H1 (cell line): ENCODE measurements around the gene DNAI1. TPM values are rescaled to one million over a fixed set of nuclear protein-coding genes. Genes with fewer than 3 reads are reported as not detected.
"Not testable (repeated sequence)": the region's sequence is repeated elsewhere in the genome, so short reads cannot be mapped to it uniquely, and the experiment has no call there.

Experiments
- CTCF ChIA-PET: fragments of 300-600 bp; sonication (Branson Sonifier 250); formaldehyde crosslinking; loops from one replicate; lab custom pipeline; 2021; ENCODE audit not compliant: partially characterized antibody; lab: Charles Lee
- POLR2A ChIA-PET: fragments of 300-600 bp; sonication (Branson Sonifier 250); formaldehyde crosslinking; loops from one replicate; lab custom pipeline; 2021; ENCODE audit warnings: inconsistent platforms; ENCODE audit not compliant: partially characterized antibody; lab: Charles Lee
- DNase-seq, 2 experiments: peaks; one replicate each; pipeline versions ENCODE4 v3.0.0 to v3.0.0-alpha.2; 2010 to 2022; ENCODE audit warnings: low spot score in 2 of 2, low read depth in 1 of 2, mixed read lengths in 1 of 2
- FAIRE-seq: peaks from 2 replicates; lab custom pipeline; 2011; peaks lifted over from hg19 to GRCh38; lab: Jason Lieb, UNC
- H2AFZ ChIP-seq: 2 replicates; pipeline ENCODE4 v1.8.1; 2012; ENCODE audit warnings: low read length, inconsistent platforms
- H2AK5ac ChIP-seq: 2 replicates; pipeline ENCODE4 v1.6.1; 2013; ENCODE audit warnings: low read depth, low read length
- H2BK120ac ChIP-seq: replicated peaks from 2 replicates; pipeline ENCODE3; 2013; ENCODE audit warnings: low read depth, low read length, inconsistent platforms
- H2BK12ac ChIP-seq: 2 replicates; pipeline ENCODE4 v1.6.1; 2013; ENCODE audit warnings: low read depth, low read length
- H2BK15ac ChIP-seq: 2 replicates; pipeline ENCODE4 v1.6.1; 2013; ENCODE audit warnings: low read length
- H2BK20ac ChIP-seq: 2 replicates; pipeline ENCODE4 v1.6.1; 2013; ENCODE audit warnings: low read length
- H2BK5ac ChIP-seq: 2 replicates; pipeline ENCODE4 v1.6.1; 2013; ENCODE audit warnings: low read depth, low read length
- H3K14ac ChIP-seq: 2 replicates; pipeline ENCODE4 v1.6.1; 2013; ENCODE audit warnings: inconsistent platforms; ENCODE audit not compliant: insufficient read length
- H3K18ac ChIP-seq: 2 replicates; pipeline ENCODE4 v1.6.1; 2013; ENCODE audit warnings: low read length; ENCODE audit errors: extremely low read depth
- H3K23ac ChIP-seq: 2 replicates; pipeline ENCODE4 v1.6.1; 2013; ENCODE audit warnings: inconsistent platforms; ENCODE audit not compliant: insufficient read length
- H3K23me2 ChIP-seq: 2 replicates; pipeline ENCODE4 v1.6.1; 2013; ENCODE audit warnings: low read depth, low read length
- H3K27ac ChIP-seq: 2 replicates; pipeline ENCODE4 v1.6.1; 2011; ENCODE audit warnings: low read depth, low read length, inconsistent platforms
- H3K27me3 ChIP-seq, 4 experiments: replicated peaks in 1 of 4; 1 replicate in 1 of 4; 2 replicates in 3 of 4; pipeline versions ENCODE4 v1.6.1 to v1.8.1; 2011 to 2013; ENCODE audit warnings: low read length in 3 of 4, mild to moderate bottlenecking in 3 of 4, inconsistent platforms in 2 of 4, mixed read lengths in 2 of 4, moderate library complexity in 1 of 4; ENCODE audit not compliant: control insufficient read depth in 3 of 4, insufficient read depth in 3 of 4; ENCODE audit errors: extremely low read depth in 1 of 4
- H3K36me3 ChIP-seq, 4 experiments: 2 replicates each; pipeline versions ENCODE4 v1.6.1 to v1.8.1; 2011 to 2013; ENCODE audit warnings: mild to moderate bottlenecking in 4 of 4, low read length in 3 of 4, moderate library complexity in 2 of 4, control low read depth in 1 of 4, inconsistent platforms in 1 of 4; ENCODE audit not compliant: insufficient read depth in 4 of 4, control insufficient read depth in 2 of 4
- H3K4ac ChIP-seq: replicated peaks from 2 replicates; pipeline ENCODE3; 2013; ENCODE audit warnings: low read length, low read depth, mixed read lengths, inconsistent platforms; ENCODE audit not compliant: insufficient read length
- H3K4me1 ChIP-seq, 4 experiments: replicated peaks in 1 of 4; 1 replicate in 1 of 4; 2 replicates in 3 of 4; pipeline versions ENCODE4 v1.6.1 to v1.8.1; 2011 to 2013; ENCODE audit warnings: low read length in 3 of 4, inconsistent platforms in 2 of 4, mixed read lengths in 1 of 4; ENCODE audit not compliant: insufficient read depth in 4 of 4, control insufficient read depth in 3 of 4
- H3K4me2 ChIP-seq, 2 experiments: 2 replicates each; pipeline versions ENCODE4 v1.6.1 to v1.8.1; 2011 to 2013; ENCODE audit warnings: low read depth in 2 of 2, low read length in 2 of 2, control low read depth in 1 of 2, inconsistent platforms in 1 of 2, mild to moderate bottlenecking in 1 of 2; ENCODE audit not compliant: insufficient read depth in 1 of 2
- H3K4me3 ChIP-seq, 4 experiments: fragments of 200-600, 300-600 bp in 1 of 4; sonication (generic), shearing (Covaris generic), sonication (Bioruptor Twin) in 1 of 4; 2 replicates each; pipeline versions ENCODE4 v1.5.1 to v1.8.1; 2011 to 2016; ENCODE audit warnings: low read length in 4 of 4, low read depth in 3 of 4, control low read depth in 2 of 4, inconsistent platforms in 2 of 4, mild to moderate bottlenecking in 2 of 4, mixed read lengths in 1 of 4, moderate library complexity in 1 of 4; ENCODE audit not compliant: insufficient read depth in 2 of 4; ENCODE audit errors: extremely low read depth in 1 of 4
- H3K56ac ChIP-seq: replicated peaks from 2 replicates; pipeline ENCODE3; 2013; ENCODE audit warnings: low read depth, mild to moderate bottlenecking, mixed read lengths, low read length, inconsistent platforms; ENCODE audit not compliant: insufficient read length
- H3K79me1 ChIP-seq: 2 replicates; pipeline ENCODE4 v1.6.1; 2013; ENCODE audit warnings: low read depth, low read length, control low read depth
- H3K79me2 ChIP-seq, 2 experiments: 2 replicates each; pipeline versions ENCODE4 v1.6.1 to v1.8.1; 2012 to 2013; ENCODE audit warnings: low read length in 2 of 2, mild to moderate bottlenecking in 2 of 2, inconsistent platforms in 1 of 2; ENCODE audit not compliant: insufficient read depth in 2 of 2, control insufficient read depth in 1 of 2
- H3K9ac ChIP-seq, 4 experiments: replicated peaks in 1 of 4; 1 replicate in 1 of 4; 2 replicates in 3 of 4; pipeline versions ENCODE4 v1.6.1 to v1.8.1; 2011 to 2013; ENCODE audit warnings: low read depth in 3 of 4, low read length in 3 of 4, control low read depth in 2 of 4, mild to moderate bottlenecking in 2 of 4, moderate library complexity in 2 of 4, inconsistent platforms in 1 of 4; ENCODE audit errors: extremely low read depth in 1 of 4
- H3K9me3 ChIP-seq, 2 experiments: 2 replicates each; pipeline versions ENCODE4 v1.6.1 to v1.8.1; 2012 to 2013; ENCODE audit warnings: mild to moderate bottlenecking in 2 of 2, moderate library complexity in 2 of 2, control low read depth in 1 of 2, inconsistent platforms in 1 of 2, low read depth in 1 of 2, low read length in 1 of 2, mixed read lengths in 1 of 2; ENCODE audit not compliant: insufficient read depth in 2 of 2
- H4K20me1 ChIP-seq, 2 experiments: replicated peaks in 1 of 2; 2 replicates each; pipeline versions ENCODE3 to v1.8.1; 2011 to 2013; ENCODE audit warnings: inconsistent platforms in 2 of 2, low read length in 2 of 2, mild to moderate bottlenecking in 1 of 2; ENCODE audit not compliant: insufficient read depth in 2 of 2, control insufficient read depth in 1 of 2
- H4K5ac ChIP-seq: 2 replicates; pipeline ENCODE4 v1.6.1; 2013; ENCODE audit warnings: low read length, low read depth, mixed read lengths, inconsistent platforms; ENCODE audit not compliant: insufficient read length
- H4K8ac ChIP-seq: 2 replicates; pipeline ENCODE4 v1.8.0; 2013; ENCODE audit warnings: mild to moderate bottlenecking, moderate library complexity, low read length, inconsistent platforms; ENCODE audit not compliant: insufficient read depth; ENCODE audit errors: extremely low read depth
- H4K91ac ChIP-seq: replicated peaks from 2 replicates; pipeline ENCODE3; 2013; ENCODE audit warnings: low read length, mixed read lengths, inconsistent platforms; ENCODE audit not compliant: insufficient read length
- CTBP2 ChIP-seq: IDR thresholded peaks from 2 replicates; pipeline ENCODE4 v1.7.0; 2011; ENCODE audit warnings: borderline replicate concordance, mild to moderate bottlenecking, moderate library complexity, mixed read lengths, low read length; ENCODE audit not compliant: insufficient read depth, insufficient read length
- EZH2 ChIP-seq: fragments of 200-600 bp; sonication (generic); IDR thresholded peaks from 2 replicates; pipeline ENCODE4 v1.7.1; 2012; ENCODE audit warnings: low read depth, mild to moderate bottlenecking, moderate library complexity, low read length, inconsistent platforms; ENCODE audit not compliant: severe bottlenecking
- GTF2F1 ChIP-seq: IDR thresholded peaks from 2 replicates; pipeline ENCODE4 v1.6.1; 2012; ENCODE audit warnings: low read depth, low read length, improper control_type of control experiment, borderline replicate concordance
- WGBS, 2 experiments: shearing (Covaris generic) in 1 of 2; methylation state at CpG; one replicate each; pipeline versions ENCODE4 v1.1.6 to v1.1.7; 2013 to 2015; ENCODE audit warnings: low lambda C conversion rate in 2 of 2, mixed read lengths in 2 of 2, inconsistent platforms in 1 of 2, low coverage in 1 of 2, missing lambda C conversion rate in 1 of 2; ENCODE audit not compliant: insufficient replicate concordance in 2 of 2, insufficient coverage in 1 of 2, insufficient read length in 1 of 2; ENCODE audit errors: extremely low coverage in 1 of 2, missing lambda C conversion rate in 1 of 2; 5-methylcytosine and 5-hydroxymethylcytosine counted together
- polyA plus RNA-seq, 7 experiments: library from polyadenylated mRNA; depleted of rRNA in 3 of 7; stranded (reverse) in 5 of 7; unstranded in 2 of 7; fragments of >200 nt in 5 of 7; fragments of 200-250 nt in 2 of 7; gene quantifications; 1 replicate in 5 of 7; 2 replicates in 1 of 7; 4 replicates in 1 of 7; pipeline versions ENCODE4 v1.2.1 to v1.2.3, GENCODE V29; 2011 to 2013; ENCODE audit warnings: missing spikeins in 2 of 7, mixed read lengths in 2 of 7
- total RNA-seq: library from RNA; stranded (reverse); fragmentation: NEBNext Ultra II Directional; extraction: Animal tissue kit (Norgen Biotek cat#: 25700); gene quantifications from 2 replicates; pipeline ENCODE4 v1.2.1, GENCODE V29; 2021

Gene DNAI1
- total and polyA plus RNA-seq, 2 of the 8 experiments (the other 6 are each of a cell fraction or from before 2014, with no cell fraction given): 0.37 to 0.54 TPM

DNA sequence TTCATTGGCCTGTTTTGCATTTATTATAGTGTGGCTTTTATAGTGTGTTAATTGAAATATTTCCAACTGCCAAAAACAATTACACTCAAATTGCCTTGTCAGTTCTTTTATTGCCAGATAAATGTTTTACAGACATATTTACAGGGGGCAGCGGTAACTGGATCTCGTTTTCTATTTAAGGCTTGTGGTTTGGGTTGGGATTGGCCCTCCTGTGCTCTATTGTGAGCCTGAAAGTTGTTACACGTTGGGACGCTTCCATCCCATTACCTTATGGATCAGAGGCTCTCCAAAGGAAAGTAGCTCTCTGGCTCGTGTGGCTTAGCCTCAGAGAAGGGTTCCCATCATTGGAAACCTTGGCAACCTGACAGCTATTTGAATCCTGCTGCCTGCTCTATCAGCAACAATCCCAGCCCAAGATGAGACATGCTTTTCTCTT is 20.8 kb downstream of the DNAI1 start (continued):
- TF ChIP-seq EZH2: no peak
- no peak for TF ChIP-seq CTBP2
- TF ChIP-seq GTF2F1: no peak

- CTCF ChIA-PET: interaction anchor here (0.9 to 4.7 kb wide), 2 partner anchors 29 to 77 kb away, joined by 3 to 17 read pairs; no protein-coding TSS in a partner anchor
- FAIRE-seq, POLR2A ChIA-PET: not testable (repeated sequence)
Observed at GRCh38 chr9:34481620-34482019, 23.0 kb downstream of the DNAI1 start.

More at GRCh38 chr9:34481620-34482019, 23.0 kb downstream of the DNAI1 start:
- H3K23me2 ChIP-seq, H3K23ac ChIP-seq, H3K27me3 ChIP-seq, H2BK12ac ChIP-seq, H3K9ac ChIP-seq, H4K91ac ChIP-seq, H3K4ac ChIP-seq, H3K4me3 ChIP-seq, H3K79me2 ChIP-seq, H3K36me3 ChIP-seq, H2AK5ac ChIP-seq, H3K27ac ChIP-seq, H3K79me1 ChIP-seq, H3K56ac ChIP-seq, H2BK5ac ChIP-seq, H2AFZ ChIP-seq, H3K14ac ChIP-seq, H3K4me1 ChIP-seq, H2BK20ac ChIP-seq, DNase-seq, H3K18ac ChIP-seq, H2BK15ac ChIP-seq, H3K9me3 ChIP-seq, H4K8ac ChIP-seq, H2BK120ac ChIP-seq, H3K4me2 ChIP-seq, H4K5ac ChIP-seq, H4K20me1 ChIP-seq: not testable (repeated sequence)
- WGBS, 2 experiments: 83% methylated on average over 11 of the region's 13 CpGs; no CpG with 5 or more reads in 1 of the 2 experiments
